ENCODE data around the gene CLEC2B.

Gene CLEC2B

GRCh38 chr12:9864913-9865675 is 4.1 kb downstream of the CLEC2B start:
- POLR2A ChIA-PET, result no interaction called here
- CTCF ChIA-PET, result no interaction called here
- Histone ChIP-seq H3K9me3 (ENCODE audit: control insufficient read depth, insufficient read depth, low read depth, low read length) (no peaks in the 10 kb centered on the region), H3K36me3 (ENCODE audit: control insufficient read depth in 2 of 2, insufficient read depth in 1 of 2, low read length in 2 of 2) (no peaks in the 10 kb centered on the region), H3K4me3 (ENCODE audit: low read depth, low read length) (no peak overlapping the region), H3K4me1 (ENCODE audit: control insufficient read depth, insufficient read depth, low read length) (no peaks in the 10 kb centered on the region), H3K27ac (ENCODE audit: extremely low read depth, low read depth, low read length) (no peak overlapping the region)
- TF ChIP-seq, protein P1, sequence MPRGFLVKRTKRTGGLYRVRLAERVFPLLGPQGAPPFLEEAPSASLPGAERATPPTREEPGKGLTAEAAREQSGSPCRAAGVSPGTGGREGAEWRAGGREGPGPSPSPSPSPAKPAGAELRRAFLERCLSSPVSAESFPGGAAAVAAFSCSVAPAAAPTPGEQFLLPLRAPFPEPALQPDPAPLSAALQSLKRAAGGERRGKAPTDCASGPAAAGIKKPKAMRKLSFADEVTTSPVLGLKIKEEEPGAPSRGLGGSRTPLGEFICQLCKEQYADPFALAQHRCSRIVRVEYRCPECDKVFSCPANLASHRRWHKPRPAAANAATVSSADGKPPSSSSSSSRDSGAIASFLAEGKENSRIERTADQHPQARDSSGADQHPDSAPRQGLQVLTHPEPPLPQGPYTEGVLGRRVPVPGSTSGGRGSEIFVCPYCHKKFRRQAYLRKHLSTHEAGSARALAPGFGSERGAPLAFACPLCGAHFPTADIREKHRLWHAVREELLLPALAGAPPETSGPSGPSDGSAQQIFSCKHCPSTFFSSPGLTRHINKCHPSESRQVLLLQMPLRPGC (tag by site-specific recombination; IDR thresholded peaks at IDR 0.05), result no peak
- no peak for TF ChIP-seq ZNF18 (tag by site-specific recombination; IDR thresholded peaks at IDR 0.05)

GRCh38 chr12:9858135-9858534 is 11.0 kb downstream of the CLEC2B start:
- POLR2A ChIA-PET, result no interaction called here
- Histone ChIP-seq H3K4me1 (ENCODE audit: control insufficient read depth, insufficient read depth, low read length) (no peaks in the 10 kb centered on the region), H3K27ac (ENCODE audit: extremely low read depth, low read depth, low read length) (no peak overlapping the region), H3K4me3 (ENCODE audit: low read depth, low read length) (no peak overlapping the region), H3K9me3 (ENCODE audit: control insufficient read depth, insufficient read depth, low read depth, low read length) (no peaks in the 10 kb centered on the region), H3K36me3 (ENCODE audit: control insufficient read depth in 2 of 2, insufficient read depth in 1 of 2, low read length in 2 of 2) (no peaks in the 10 kb centered on the region)
- CTCF ChIA-PET, result no interaction called here
- TF ChIP-seq ZNF514 (tag by site-specific recombination; IDR thresholded peaks at IDR 0.05) (no peak), ZSCAN5A (tag by site-specific recombination; IDR thresholded peaks at IDR 0.05) (no peak), ZBTB7A (tag by site-specific recombination; IDR thresholded peaks at IDR 0.05; ENCODE audit: low read depth) (no peak), ZNF785 (tag by site-specific recombination; IDR thresholded peaks at IDR 0.05) (no peak), BCL11A (tag by site-specific recombination; IDR thresholded peaks at IDR 0.05; ENCODE audit: low read depth) (no peak), ZNF416 (tag by site-specific recombination; IDR thresholded peaks at IDR 0.05) (no peak), ZNF530 (tag by site-specific recombination; IDR thresholded peaks at IDR 0.05; ENCODE audit: low read depth) (no peak), KLF1 (tag by site-specific recombination; IDR thresholded peaks at IDR 0.05) (no peak), HOXC10 (CRISPR knock-in tag; IDR thresholded peaks at IDR 0.05) (no peak), ZNF223 (tag by site-specific recombination; IDR thresholded peaks at IDR 0.05) (no peak), ZNF549 (tag by site-specific recombination; IDR thresholded peaks at IDR 0.05) (no peak), ZNF366 (tag by site-specific recombination; conservative IDR thresholded peaks at IDR 0.05) (no peak), ZNF48 (tag by site-specific recombination; IDR thresholded peaks at IDR 0.05) (no peak), GLI2 (tag by site-specific recombination; IDR thresholded peaks at IDR 0.05; ENCODE audit: borderline replicate concordance, low read depth) (no peak), GLI4 (tag by site-specific recombination; IDR thresholded peaks at IDR 0.05) (no peak), FEZF1 (tag by site-specific recombination; IDR thresholded peaks at IDR 0.05) (no peak), ZFHX2 (tag by site-specific recombination; conservative IDR thresholded peaks at IDR 0.05) (no peak)
- TF ChIP-seq, protein P2, sequence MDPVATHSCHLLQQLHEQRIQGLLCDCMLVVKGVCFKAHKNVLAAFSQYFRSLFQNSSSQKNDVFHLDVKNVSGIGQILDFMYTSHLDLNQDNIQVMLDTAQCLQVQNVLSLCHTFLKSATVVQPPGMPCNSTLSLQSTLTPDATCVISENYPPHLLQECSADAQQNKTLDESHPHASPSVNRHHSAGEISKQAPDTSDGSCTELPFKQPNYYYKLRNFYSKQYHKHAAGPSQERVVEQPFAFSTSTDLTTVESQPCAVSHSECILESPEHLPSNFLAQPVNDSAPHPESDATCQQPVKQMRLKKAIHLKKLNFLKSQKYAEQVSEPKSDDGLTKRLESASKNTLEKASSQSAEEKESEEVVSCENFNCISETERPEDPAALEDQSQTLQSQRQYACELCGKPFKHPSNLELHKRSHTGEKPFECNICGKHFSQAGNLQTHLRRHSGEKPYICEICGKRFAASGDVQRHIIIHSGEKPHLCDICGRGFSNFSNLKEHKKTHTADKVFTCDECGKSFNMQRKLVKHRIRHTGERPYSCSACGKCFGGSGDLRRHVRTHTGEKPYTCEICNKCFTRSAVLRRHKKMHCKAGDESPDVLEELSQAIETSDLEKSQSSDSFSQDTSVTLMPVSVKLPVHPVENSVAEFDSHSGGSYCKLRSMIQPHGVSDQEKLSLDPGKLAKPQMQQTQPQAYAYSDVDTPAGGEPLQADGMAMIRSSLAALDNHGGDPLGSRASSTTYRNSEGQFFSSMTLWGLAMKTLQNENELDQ (tag by site-specific recombination; IDR thresholded peaks at IDR 0.05; ENCODE audit: low read depth), result no peak
- TF ChIP-seq, protein P3, sequence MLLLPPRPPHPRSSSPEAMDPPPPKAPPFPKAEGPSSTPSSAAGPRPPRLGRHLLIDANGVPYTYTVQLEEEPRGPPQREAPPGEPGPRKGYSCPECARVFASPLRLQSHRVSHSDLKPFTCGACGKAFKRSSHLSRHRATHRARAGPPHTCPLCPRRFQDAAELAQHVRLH (tag by site-specific recombination; IDR thresholded peaks at IDR 0.05), result no peak
- TF ChIP-seq, protein P4, sequence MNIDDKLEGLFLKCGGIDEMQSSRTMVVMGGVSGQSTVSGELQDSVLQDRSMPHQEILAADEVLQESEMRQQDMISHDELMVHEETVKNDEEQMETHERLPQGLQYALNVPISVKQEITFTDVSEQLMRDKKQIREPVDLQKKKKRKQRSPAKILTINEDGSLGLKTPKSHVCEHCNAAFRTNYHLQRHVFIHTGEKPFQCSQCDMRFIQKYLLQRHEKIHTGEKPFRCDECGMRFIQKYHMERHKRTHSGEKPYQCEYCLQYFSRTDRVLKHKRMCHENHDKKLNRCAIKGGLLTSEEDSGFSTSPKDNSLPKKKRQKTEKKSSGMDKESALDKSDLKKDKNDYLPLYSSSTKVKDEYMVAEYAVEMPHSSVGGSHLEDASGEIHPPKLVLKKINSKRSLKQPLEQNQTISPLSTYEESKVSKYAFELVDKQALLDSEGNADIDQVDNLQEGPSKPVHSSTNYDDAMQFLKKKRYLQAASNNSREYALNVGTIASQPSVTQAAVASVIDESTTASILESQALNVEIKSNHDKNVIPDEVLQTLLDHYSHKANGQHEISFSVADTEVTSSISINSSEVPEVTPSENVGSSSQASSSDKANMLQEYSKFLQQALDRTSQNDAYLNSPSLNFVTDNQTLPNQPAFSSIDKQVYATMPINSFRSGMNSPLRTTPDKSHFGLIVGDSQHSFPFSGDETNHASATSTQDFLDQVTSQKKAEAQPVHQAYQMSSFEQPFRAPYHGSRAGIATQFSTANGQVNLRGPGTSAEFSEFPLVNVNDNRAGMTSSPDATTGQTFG (tag by site-specific recombination; IDR thresholded peaks at IDR 0.05; ENCODE audit: borderline replicate concordance), result no peak
